A673 (cell line): ENCODE results near the gene SPDYE18.
"Not testable (repeated sequence)": the region's sequence is repeated elsewhere in the genome, so short reads cannot be mapped to it uniquely, and the experiment has no call there.

Experiments
- CTCF ChIP-seq: fragments of 300-800, 200-600 bp; sonication (generic); conservative IDR thresholded peaks from 2 replicates; pipeline ENCODE4 v1.5.1; 2017; ENCODE audit warnings: low read depth, mild to moderate bottlenecking, antibody characterized with exemption, low read length, moderate library complexity, mixed read lengths
- EZH2 ChIP-seq: fragments of 200-600 bp; sonication (generic); IDR thresholded peaks from 2 replicates; pipeline ENCODE4 v1.6.1; 2017; ENCODE audit warnings: borderline replicate concordance, low read depth, mild to moderate bottlenecking, mixed read lengths, antibody characterized with exemption, low read length; ENCODE audit not compliant: poor library complexity, severe bottlenecking

GRCh38 chr7:77074786-77075396 lies 12.5 kb upstream of the SPDYE18 start:
- TF ChIP-seq CTCF, EZH2: not testable (repeated sequence)
